ENCODE data around the gene TIMP2.
A peak's percentile ranks its signal among the peaks of the same experiment; 100 is the strongest.
"Not testable (repeated sequence)": the region's sequence is repeated elsewhere in the genome, so short reads cannot be mapped to it uniquely, and the experiment has no call there.

Gene TIMP2

GRCh38 chr17:78925234-78925633, at the start of gene TIMP2:
Gene TIMP2, minus strand, starts transcription at chr17:78925387. Its CDS starts 299 bp downstream, at chr17:78925088.
- DNase-seq, result peak; percentile 86
- in situ Hi-C loops (cut with HindIII; ENCODE audit: low pct_ligation_motif_present, low pct_unique_long_range_greater_than_20kb, low sequenced_read_pairs), result no loop called here

GRCh38 chr17:78973792-78974520, 48.8 kb upstream of the TIMP2 start:
- DNase-seq, result no peak
- in situ Hi-C loops (cut with HindIII; ENCODE audit: low pct_ligation_motif_present, low pct_unique_long_range_greater_than_20kb, low sequenced_read_pairs), result no loop called here

GRCh38 chr17:78973196-78973595, 48.0 kb upstream of the TIMP2 start:
- no peak for DNase-seq
- in situ Hi-C loops (cut with HindIII; ENCODE audit: low pct_ligation_motif_present, low pct_unique_long_range_greater_than_20kb, low sequenced_read_pairs), result no loop called here

GRCh38 chr17:78972507-78973105, 47.4 kb upstream of the TIMP2 start:
- DNase-seq, result no peak
- in situ Hi-C loops (cut with HindIII; ENCODE audit: low pct_ligation_motif_present, low pct_unique_long_range_greater_than_20kb, low sequenced_read_pairs), result no loop called here

GRCh38 chr17:78971756-78972506, 46.7 kb upstream of the TIMP2 start:
- in situ Hi-C loops (cut with HindIII; ENCODE audit: low pct_ligation_motif_present, low pct_unique_long_range_greater_than_20kb, low sequenced_read_pairs), result no loop called here
- DNase-seq, result no peak

GRCh38 chr17:78970834-78971755, 45.9 kb upstream of the TIMP2 start:
- in situ Hi-C loops (cut with HindIII; ENCODE audit: low pct_ligation_motif_present, low pct_unique_long_range_greater_than_20kb, low sequenced_read_pairs), result no loop called here
- peak; percentile 79 for DNase-seq

GRCh38 chr17:78969865-78970264, 44.7 kb upstream of the TIMP2 start:
- in situ Hi-C loops (cut with HindIII; ENCODE audit: low pct_ligation_motif_present, low pct_unique_long_range_greater_than_20kb, low sequenced_read_pairs), result no loop called here
- no peak for DNase-seq

- in situ Hi-C loops (cut with HindIII; ENCODE audit: low pct_ligation_motif_present, low pct_unique_long_range_greater_than_20kb, low sequenced_read_pairs), result no loop called here
- DNase-seq, result no peak
These were observed 42.7 kb upstream of the TIMP2 start for GRCh38 chr17:78967782-78968362.

- no peak for DNase-seq
- in situ Hi-C loops (cut with HindIII; ENCODE audit: low pct_ligation_motif_present, low pct_unique_long_range_greater_than_20kb, low sequenced_read_pairs), result no loop called here
These were observed 41.9 kb upstream of the TIMP2 start for GRCh38 chr17:78966910-78967600.

GRCh38 chr17:78966123-78966813, 41.1 kb upstream of the TIMP2 start:
- DNase-seq, result no peak
- in situ Hi-C loops (cut with HindIII; ENCODE audit: low pct_ligation_motif_present, low pct_unique_long_range_greater_than_20kb, low sequenced_read_pairs), result no loop called here

- in situ Hi-C loops (cut with HindIII; ENCODE audit: low pct_ligation_motif_present, low pct_unique_long_range_greater_than_20kb, low sequenced_read_pairs), result no loop called here
- no peak for DNase-seq
These were observed 40.3 kb upstream of the TIMP2 start for GRCh38 chr17:78965491-78965924.

GRCh38 chr17:78963378-78963777, 38.2 kb upstream of the TIMP2 start:
- DNase-seq, result no peak
- in situ Hi-C loops (cut with HindIII; ENCODE audit: low pct_ligation_motif_present, low pct_unique_long_range_greater_than_20kb, low sequenced_read_pairs), result no loop called here

GRCh38 chr17:78962984-78963348, 37.8 kb upstream of the TIMP2 start:
- in situ Hi-C loops (cut with HindIII; ENCODE audit: low pct_ligation_motif_present, low pct_unique_long_range_greater_than_20kb, low sequenced_read_pairs); DNase-seq: not testable (repeated sequence)

GRCh38 chr17:78962345-78962983, 37.3 kb upstream of the TIMP2 start:
- DNase-seq, result no peak
- in situ Hi-C loops (cut with HindIII; ENCODE audit: low pct_ligation_motif_present, low pct_unique_long_range_greater_than_20kb, low sequenced_read_pairs), result no loop called here

GRCh38 chr17:78961571-78961970, 36.4 kb upstream of the TIMP2 start:
- in situ Hi-C loops (cut with HindIII; ENCODE audit: low pct_ligation_motif_present, low pct_unique_long_range_greater_than_20kb, low sequenced_read_pairs), result no loop called here
- DNase-seq, result no peak

GRCh38 chr17:78960928-78961327, 35.7 kb upstream of the TIMP2 start:
- in situ Hi-C loops (cut with HindIII; ENCODE audit: low pct_ligation_motif_present, low pct_unique_long_range_greater_than_20kb, low sequenced_read_pairs), result no loop called here
- DNase-seq, result no peak

- no peak for DNase-seq
- in situ Hi-C loops (cut with HindIII; ENCODE audit: low pct_ligation_motif_present, low pct_unique_long_range_greater_than_20kb, low sequenced_read_pairs), result no loop called here
These were observed 34.6 kb upstream of the TIMP2 start for GRCh38 chr17:78959803-78960202.

Measured in ACHN (cell line).